NCI-H2107 (cell line): Measurements from ENCODE around the gene FOXC1.

ENCODE experiments used
- DNase-seq: peaks from one replicate; lab custom pipeline; 2025; lab: John Stamatoyannopoulos, UW

FOXC1 gene

GRCh38 chr6:1609648-1610496 lies at the start of gene FOXC1:
Gene FOXC1, plus strand, starts transcription at chr6:1609915. Its CDS starts 531 bp downstream, at chr6:1610446.
- no peak for DNase-seq

GRCh38 chr6:1560281-1561058 lies 49.2 kb upstream of the FOXC1 start:
- DNase-seq, result no peak

- DNase-seq, result no peak
Observed at GRCh38 chr6:1561355-1561754, 48.4 kb upstream of the FOXC1 start.

- DNase-seq, result no peak
Observed at GRCh38 chr6:1562171-1562955, 47.4 kb upstream of the FOXC1 start.

GRCh38 chr6:1569377-1569776 lies 40.3 kb upstream of the FOXC1 start:
- DNase-seq, result no peak

GRCh38 chr6:1570848-1571247 lies 38.9 kb upstream of the FOXC1 start:
- DNase-seq, result no peak

GRCh38 chr6:1572892-1573291 lies 36.8 kb upstream of the FOXC1 start:
- no peak for DNase-seq

- DNase-seq, result no peak
Observed at GRCh38 chr6:1574083-1574761, 35.5 kb upstream of the FOXC1 start.

- DNase-seq, result no peak
Observed at GRCh38 chr6:1574890-1575209, 34.9 kb upstream of the FOXC1 start.

- DNase-seq, result no peak
Observed at GRCh38 chr6:1575210-1576041, 34.3 kb upstream of the FOXC1 start.

- no peak for DNase-seq
Observed at GRCh38 chr6:1576166-1576565, 33.5 kb upstream of the FOXC1 start.

- no peak for DNase-seq
Observed at GRCh38 chr6:1576711-1577110, 33.0 kb upstream of the FOXC1 start.

GRCh38 chr6:1577146-1577680 lies 32.5 kb upstream of the FOXC1 start:
- no peak for DNase-seq

- no peak for DNase-seq
Observed at GRCh38 chr6:1577896-1578745, 31.6 kb upstream of the FOXC1 start.

- no peak for DNase-seq
Observed at GRCh38 chr6:1579096-1579495, 30.6 kb upstream of the FOXC1 start.

- DNase-seq, result no peak
Observed at GRCh38 chr6:1580109-1580508, 29.6 kb upstream of the FOXC1 start.

GRCh38 chr6:1580585-1580984 lies 29.1 kb upstream of the FOXC1 start:
- DNase-seq, result no peak

- no peak for DNase-seq
Observed at GRCh38 chr6:1581120-1581991, 28.4 kb upstream of the FOXC1 start.

GRCh38 chr6:1584146-1584545 lies 25.6 kb upstream of the FOXC1 start:
- DNase-seq, result no peak
